Kidney (tissue), 14 donors: ENCODE results near the gene ATP13A3. TPM values are rescaled to one million over a fixed set of nuclear protein-coding genes. Genes with fewer than 3 reads are reported as not detected.
A peak's percentile ranks its signal among the peaks of the same experiment; 100 is the strongest.

Experiments
- DNase-seq, 5 donors: peaks; one replicate each; pipeline ENCODE4 v3.0.0-alpha.2; 2013 to 2020
- FAIRE-seq: peaks from 2 replicates; lab custom pipeline; 2012; peaks lifted over from hg19 to GRCh38; lab: Jason Lieb, UNC
- H3K27ac ChIP-seq, 2 donors: one replicate each; pipeline ENCODE4 v1.7.0; 2013; ENCODE audit warnings: low read depth in 2 of 2, low read length in 2 of 2, inconsistent platforms in 1 of 2
- H3K27me3 ChIP-seq: one replicate; pipeline ENCODE4 v1.7.1; 2013; ENCODE audit warnings: low read length, inconsistent platforms; ENCODE audit not compliant: control insufficient read depth, insufficient read depth
- H3K36me3 ChIP-seq, 3 donors: one replicate each; pipeline versions ENCODE4 v1.7.0 to v1.7.1; 2013; ENCODE audit warnings: low read length in 3 of 3, control low read depth in 1 of 3, inconsistent platforms in 1 of 3; ENCODE audit not compliant: insufficient read depth in 3 of 3, control insufficient read depth in 2 of 3
- H3K4me1 ChIP-seq, 3 donors: one replicate each; pipeline versions ENCODE4 v1.7.0 to v1.7.1; 2013; ENCODE audit warnings: low read length in 3 of 3, inconsistent platforms in 1 of 3, low read depth in 1 of 3; ENCODE audit not compliant: control insufficient read depth in 2 of 3, insufficient read depth in 2 of 3
- H3K4me3 ChIP-seq, 3 donors: one replicate each; pipeline versions ENCODE4 v1.7.0 to v1.8.1; 2013; ENCODE audit warnings: low read length in 3 of 3, control low read depth in 1 of 3, inconsistent platforms in 1 of 3
- H3K9ac ChIP-seq, 3 donors: one replicate each; pipeline versions ENCODE4 v1.7.0 to v1.7.1; 2013; ENCODE audit warnings: low read length in 3 of 3, control low read depth in 1 of 3, inconsistent platforms in 1 of 3
- H3K9me3 ChIP-seq, 3 donors: one replicate each; pipeline versions ENCODE4 v1.7.0 to v1.7.1; 2013; ENCODE audit warnings: low read length in 3 of 3, control low read depth in 1 of 3, inconsistent platforms in 1 of 3; ENCODE audit not compliant: control insufficient read depth in 2 of 3, insufficient read depth in 1 of 3
- CTCF ChIP-seq: IDR thresholded peaks from 3 replicates; pipeline ENCODE4 v1.5.1; 2012; ENCODE audit warnings: mild to moderate bottlenecking, moderate library complexity, borderline replicate concordance; ENCODE audit not compliant: insufficient read depth; ENCODE audit errors: extremely low read depth
- intact Hi-C: fragments of 100-400 bp; cut with DNase I; formaldehyde crosslinking; loops from one replicate; pipeline ENCODE4 v1.11.1; 2022
- polyA plus RNA-seq: library from polyadenylated mRNA; stranded (reverse); fragments of 350-450 nt; fragmentation: Illumina TruSeq; extraction: RNeasy Lipid Tissue Mini Kit (QIAGEN cat#74804); gene quantifications from one replicate; pipeline ENCODE4 v1.2.3, GENCODE V29; 2014; ENCODE audit warnings: low read depth, low replicate concordance; ENCODE audit not compliant: insufficient read depth
- total RNA-seq: library from RNA; stranded (reverse); fragmentation: NEBNext Ultra II Directional; extraction: Animal tissue kit (Norgen Biotek cat#: 25700); gene quantifications from one replicate; pipeline ENCODE4 v1.2.1, GENCODE V29; 2021
- donor health status: control.
- donor health status: control.
- donor health status: control.
- donor health status: control.
- donor health status: control.
- donor health status: DM: yes; HTN: yes; CAD: no.
- donor health status: Normal renal cell carcinoma (clear cell type).

The ATP13A3 gene
- total and polyA plus RNA-seq, 2 donors from 2014 or later, result 15.3 to 103 TPM

DNA sequence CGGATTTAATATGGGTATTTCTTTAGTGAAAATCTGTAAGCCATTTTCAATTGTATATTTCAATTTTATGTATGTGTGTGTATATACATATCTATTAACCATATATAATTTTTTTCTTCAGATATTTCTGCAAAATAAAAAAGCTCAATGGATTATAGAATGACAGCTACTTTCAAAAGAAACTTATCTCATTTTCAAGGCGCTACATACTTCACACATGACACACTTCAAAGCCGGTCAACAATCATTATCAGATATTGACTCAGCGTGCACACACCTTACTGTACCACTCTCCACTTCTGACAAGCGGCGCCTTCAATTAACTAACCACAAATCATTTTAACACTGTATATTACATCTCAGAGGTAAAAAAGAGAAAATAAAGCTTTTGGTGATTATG, 39.6 kb downstream of the ATP13A3 start:
- H3K9me3 ChIP-seq, result no peaks in the 10 kb centered on the region
- H3K4me3 ChIP-seq, result no peak overlapping the region
- FAIRE-seq (no peak), DNase-seq (no peak)
- no peak overlapping the region for H3K27ac ChIP-seq
- peaks cover 10 to 56% (median 28%) of the 10 kb centered on the region in 3 donors for H3K36me3 ChIP-seq
- no peaks in the 10 kb centered on the region for H3K4me1 ChIP-seq
- intact Hi-C loops, result no loop called here
- no peak overlapping the region for H3K9ac ChIP-seq
- no peaks in the 10 kb centered on the region for H3K27me3 ChIP-seq
- TF ChIP-seq CTCF, result no peak

- Histone ChIP-seq H3K4me3 (no peak overlapping the region), H3K4me1 (no peaks in the 10 kb centered on the region), H3K9me3 (no peaks in the 10 kb centered on the region), H3K27me3 (no peaks in the 10 kb centered on the region), H3K36me3 (peaks cover 8 to 53% (median 28%) of the 10 kb centered on the region in 3 donors), H3K9ac (no peak overlapping the region), H3K27ac (no peak overlapping the region)
- intact Hi-C loops, result no loop called here
- no peak for TF ChIP-seq CTCF
- DNase-seq (no peak), FAIRE-seq (no peak)
These were observed 40.0 kb downstream of the ATP13A3 start for GRCh38 chr3:194446754-194447153.

DNA sequence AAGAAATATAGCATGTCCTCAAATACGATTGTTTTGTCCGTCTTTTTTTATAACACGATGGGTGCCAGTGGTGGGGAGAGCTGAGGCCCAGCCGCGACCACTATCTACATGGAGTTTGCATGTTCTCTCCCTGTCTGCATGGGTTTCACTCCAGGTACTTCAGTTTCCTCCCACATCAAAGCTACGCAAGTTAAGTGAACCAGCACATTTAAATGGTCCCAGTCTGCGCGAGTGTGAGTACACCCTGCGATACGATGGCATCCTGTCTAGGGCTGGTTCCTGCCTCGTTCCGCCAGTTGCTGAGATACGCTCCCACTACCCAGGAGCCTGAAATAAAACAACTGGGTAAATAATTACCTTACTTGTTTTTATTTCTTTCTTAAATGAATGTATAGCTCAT, 40.6 kb downstream of the ATP13A3 start:
- DNase-seq, result peak in 1 of 5 donors; percentile 24
- TF ChIP-seq CTCF, result no peak
- Histone ChIP-seq H3K9ac (no peak overlapping the region), H3K36me3 (peaks cover 8 to 47% (median 25%) of the 10 kb centered on the region in 3 donors), H3K9me3 (no peaks in the 10 kb centered on the region), H3K27ac (no peak overlapping the region), H3K27me3 (no peaks in the 10 kb centered on the region), H3K4me3 (no peak overlapping the region), H3K4me1 (no peaks in the 10 kb centered on the region)
- intact Hi-C loops, result no loop called here
- FAIRE-seq, result no peak

DNA sequence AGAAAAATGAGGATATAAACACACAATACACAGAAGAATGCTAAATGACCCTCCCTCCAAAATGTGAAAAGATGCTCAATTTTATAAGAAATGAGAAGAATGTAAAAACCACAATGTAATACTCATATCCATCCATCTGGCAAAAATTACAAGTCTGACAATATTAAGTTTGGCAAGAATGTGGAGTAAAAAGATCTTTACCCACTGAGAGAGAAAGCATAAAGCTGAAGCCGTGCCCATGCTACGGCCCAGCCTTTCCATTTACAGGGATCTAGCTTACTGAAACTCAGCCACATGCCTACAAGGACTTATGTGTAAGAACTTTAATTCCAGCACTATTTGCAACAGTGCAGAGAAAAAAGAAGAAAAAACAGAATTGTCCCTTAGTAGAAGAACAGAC, 42.9 kb downstream of the ATP13A3 start:
- Histone ChIP-seq H3K36me3 (peaks cover 3 to 36% (median 22%) of the 10 kb centered on the region in 3 donors), H3K9ac (no peak overlapping the region), H3K4me1 (no peaks in the 10 kb centered on the region), H3K4me3 (no peak overlapping the region), H3K27ac (no peak overlapping the region), H3K27me3 (no peaks in the 10 kb centered on the region), H3K9me3 (no peaks in the 10 kb centered on the region)
- intact Hi-C loops, result no loop called here
- no peak for FAIRE-seq
- no peak for TF ChIP-seq CTCF
- no peak for DNase-seq
